ENCODE data around the gene PCYT2. TPM values are rescaled to one million over a fixed set of nuclear protein-coding genes. Genes with fewer than 3 reads are reported as not detected.

PCYT2 gene
- total RNA-seq, 1 donor from 2014 or later: 93.2 TPM

DNA sequence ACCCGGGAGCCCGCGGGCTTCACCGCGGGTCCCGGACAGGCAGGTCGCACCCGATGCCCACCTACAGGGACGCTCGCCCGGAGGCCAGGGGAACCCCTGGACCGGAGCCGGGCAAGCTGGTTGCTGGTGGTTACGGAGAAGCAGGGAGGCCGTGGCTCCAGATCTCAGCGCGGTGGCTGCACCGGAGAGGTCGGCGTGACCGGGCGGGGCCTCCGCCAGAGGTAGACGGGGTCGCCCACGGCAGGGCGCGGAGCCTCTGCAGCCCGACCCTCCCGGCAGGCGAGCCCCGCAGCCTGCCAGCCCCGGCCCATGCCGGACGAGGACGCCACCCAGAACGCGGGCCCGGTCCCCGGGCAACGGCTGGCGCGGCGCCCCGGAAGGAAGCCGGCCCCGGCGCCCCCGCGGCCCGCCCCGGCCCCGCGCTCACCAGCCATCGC, 341 bp downstream of the PCYT2 start:
- H3K27ac Mint-ChIP-seq: peak overlapping the region; percentile 97

DNA sequence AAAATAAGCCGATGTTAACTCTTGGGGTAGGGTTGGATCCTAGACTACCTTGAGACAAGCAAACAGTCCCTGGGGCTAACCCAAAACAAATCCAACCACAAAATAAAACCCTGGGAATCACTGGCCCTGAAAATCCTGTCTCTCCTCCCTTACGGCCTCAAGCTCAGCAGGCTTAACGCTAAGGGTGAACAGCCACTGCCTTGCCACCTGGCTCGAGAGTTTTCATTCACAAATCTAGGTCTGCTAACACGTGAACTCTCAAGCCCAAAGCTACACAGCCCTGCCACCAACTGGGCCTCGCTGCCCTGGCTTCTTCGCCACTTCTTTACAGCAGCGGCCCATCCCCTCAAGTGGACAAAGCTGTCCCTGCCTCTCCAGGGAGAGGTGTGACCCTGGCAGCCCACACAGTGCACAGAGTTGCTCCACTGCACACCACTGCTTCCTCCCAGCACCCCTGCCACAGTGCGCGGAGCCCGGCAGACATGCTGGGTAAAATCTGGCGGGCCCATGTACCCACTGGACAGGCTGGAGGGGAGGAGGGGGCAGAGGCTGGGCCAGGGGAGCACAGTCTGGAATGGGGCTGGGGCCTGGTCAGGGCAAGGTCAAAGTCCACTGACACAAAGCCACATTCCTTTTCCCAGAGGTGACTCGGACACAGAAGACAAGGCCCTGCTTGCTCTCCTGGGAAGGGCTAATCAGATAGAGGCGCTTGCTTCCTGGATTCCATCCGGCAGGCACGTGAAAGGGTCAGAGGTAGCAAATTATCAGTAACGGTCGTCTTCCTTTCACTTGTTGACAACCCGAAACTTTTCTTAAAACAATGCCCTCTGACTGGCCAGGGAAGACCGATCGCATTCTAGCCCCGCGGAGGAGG, 996 bp downstream of the PCYT2 start:
- H3K27ac Mint-ChIP-seq: peak overlapping the region; percentile 97
- H3K36me3 Mint-ChIP-seq (ENCODE audit: insufficient read depth): peaks cover 10% of the 10 kb centered on the region

More for the DNA sequence above, 341 bp downstream of the PCYT2 start:
- H3K4me1 Mint-ChIP-seq (ENCODE audit: low read depth): peaks cover 10% of the 10 kb centered on the region
- DNase-seq (ENCODE audit: low spot score, unreplicated experiment): no peak
- peak overlapping the region; percentile 92 for H3K4me3 Mint-ChIP-seq (ENCODE audit: low read depth)
- H3K36me3 Mint-ChIP-seq (ENCODE audit: insufficient read depth): peaks cover 10% of the 10 kb centered on the region
- TF ChIP-seq, protein P1, sequence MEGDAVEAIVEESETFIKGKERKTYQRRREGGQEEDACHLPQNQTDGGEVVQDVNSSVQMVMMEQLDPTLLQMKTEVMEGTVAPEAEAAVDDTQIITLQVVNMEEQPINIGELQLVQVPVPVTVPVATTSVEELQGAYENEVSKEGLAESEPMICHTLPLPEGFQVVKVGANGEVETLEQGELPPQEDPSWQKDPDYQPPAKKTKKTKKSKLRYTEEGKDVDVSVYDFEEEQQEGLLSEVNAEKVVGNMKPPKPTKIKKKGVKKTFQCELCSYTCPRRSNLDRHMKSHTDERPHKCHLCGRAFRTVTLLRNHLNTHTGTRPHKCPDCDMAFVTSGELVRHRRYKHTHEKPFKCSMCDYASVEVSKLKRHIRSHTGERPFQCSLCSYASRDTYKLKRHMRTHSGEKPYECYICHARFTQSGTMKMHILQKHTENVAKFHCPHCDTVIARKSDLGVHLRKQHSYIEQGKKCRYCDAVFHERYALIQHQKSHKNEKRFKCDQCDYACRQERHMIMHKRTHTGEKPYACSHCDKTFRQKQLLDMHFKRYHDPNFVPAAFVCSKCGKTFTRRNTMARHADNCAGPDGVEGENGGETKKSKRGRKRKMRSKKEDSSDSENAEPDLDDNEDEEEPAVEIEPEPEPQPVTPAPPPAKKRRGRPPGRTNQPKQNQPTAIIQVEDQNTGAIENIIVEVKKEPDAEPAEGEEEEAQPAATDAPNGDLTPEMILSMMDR (IDR thresholded peaks at IDR 0.05; ENCODE audit: unreplicated experiment): no peak
- no peaks in the 10 kb centered on the region for H3K27me3 Mint-ChIP-seq
- H3K9me3 Mint-ChIP-seq (ENCODE audit: low read depth): no peaks in the 10 kb centered on the region

GRCh38 chr17:81909231-81909630, 2.0 kb downstream of the PCYT2 start:
- Mint-ChIP-seq H3K4me3 (ENCODE audit: low read depth) (peak overlapping the region; percentile 92), H3K27ac (peak overlapping the region; percentile 45), H3K36me3 (ENCODE audit: insufficient read depth) (peaks cover 9% of the 10 kb centered on the region), H3K9me3 (ENCODE audit: low read depth) (no peaks in the 10 kb centered on the region), H3K4me1 (ENCODE audit: low read depth) (peaks cover 10% of the 10 kb centered on the region), H3K27me3 (no peaks in the 10 kb centered on the region)
- TF ChIP-seq, protein P1 (IDR thresholded peaks at IDR 0.05; ENCODE audit: unreplicated experiment): no peak
- no peak for DNase-seq (ENCODE audit: low spot score, unreplicated experiment)

More for the DNA sequence above, 996 bp downstream of the PCYT2 start:
- peak overlapping the region; percentile 92 for H3K4me3 Mint-ChIP-seq (ENCODE audit: low read depth)
- H3K4me1 Mint-ChIP-seq (ENCODE audit: low read depth): peaks cover 10% of the 10 kb centered on the region
- no peaks in the 10 kb centered on the region for H3K9me3 Mint-ChIP-seq (ENCODE audit: low read depth)
- TF ChIP-seq, protein P1 (IDR thresholded peaks at IDR 0.05; ENCODE audit: unreplicated experiment): no peak
- H3K27me3 Mint-ChIP-seq: no peaks in the 10 kb centered on the region
- peak; percentile 45 for DNase-seq (ENCODE audit: low spot score, unreplicated experiment)

GRCh38 chr17:81908793-81909192, 2.4 kb downstream of the PCYT2 start:
- Mint-ChIP-seq H3K36me3 (ENCODE audit: insufficient read depth) (peaks cover 10% of the 10 kb centered on the region), H3K27ac (no peak overlapping the region), H3K4me3 (ENCODE audit: low read depth) (no peak overlapping the region), H3K4me1 (ENCODE audit: low read depth) (peaks cover 10% of the 10 kb centered on the region), H3K27me3 (no peaks in the 10 kb centered on the region), H3K9me3 (ENCODE audit: low read depth) (no peaks in the 10 kb centered on the region)
- TF ChIP-seq, protein P1 (IDR thresholded peaks at IDR 0.05; ENCODE audit: unreplicated experiment): no peak
- DNase-seq (ENCODE audit: low spot score, unreplicated experiment): no peak

GRCh38 chr17:81907219-81908145, 3.7 kb downstream of the PCYT2 start:
- TF ChIP-seq, protein P1 (IDR thresholded peaks at IDR 0.05; ENCODE audit: unreplicated experiment): no peak
- no peak for DNase-seq (ENCODE audit: low spot score, unreplicated experiment)
- Mint-ChIP-seq H3K36me3 (ENCODE audit: insufficient read depth) (peaks cover 2% of the 10 kb centered on the region), H3K27me3 (no peaks in the 10 kb centered on the region), H3K4me1 (ENCODE audit: low read depth) (peaks cover 10% of the 10 kb centered on the region), H3K4me3 (ENCODE audit: low read depth) (no peak overlapping the region), H3K27ac (no peak overlapping the region), H3K9me3 (ENCODE audit: low read depth) (no peaks in the 10 kb centered on the region)
